Vagina (tissue), 2 donors: ENCODE data around the gene WDR82. TPM values are rescaled to one million over a fixed set of nuclear protein-coding genes. Genes with fewer than 3 reads are reported as not detected.

ENCODE experiments used
- DNase-seq, 2 donors: peaks; one replicate each; pipeline ENCODE4 v3.0.0-alpha.2; 2017; ENCODE audit errors: extremely low spot score in 2 of 2
- H3K27ac ChIP-seq: fragments of 200-600 bp; sonication (generic); one replicate; pipeline ENCODE4 v1.5.1; 2019
- H3K27me3 ChIP-seq: fragments of 200-600 bp; sonication (generic); one replicate; pipeline ENCODE4 v1.5.1; 2019
- H3K36me3 ChIP-seq, 2 donors: fragments of 200-600 bp; sonication (generic); one replicate each; pipeline ENCODE4 v1.5.1; 2017 to 2019
- H3K4me1 ChIP-seq: fragments of 200-600 bp; sonication (generic); one replicate; pipeline ENCODE4 v1.5.1; 2019
- H3K4me3 ChIP-seq, 2 donors: fragments of 200-600 bp; sonication (generic); 1 replicate in 1 of 2; 2 replicates in 1 of 2; pipeline ENCODE4 v1.5.1; 2016 to 2019
- H3K9me3 ChIP-seq: fragments of 200-600 bp; sonication (generic); one replicate; pipeline ENCODE4 v1.5.1; 2019
- POLR2A ChIP-seq, 2 donors: fragments of 450-650 bp; IDR thresholded peaks; one replicate each; pipeline ENCODE4 v1.6.1; 2017; ENCODE audit warnings: antibody characterized with exemption in 2 of 2, mild to moderate bottlenecking in 2 of 2, moderate library complexity in 2 of 2
- POLR2AphosphoS5 ChIP-seq, 2 donors: sonication (generic); formaldehyde crosslinking; IDR thresholded peaks; one replicate each; pipeline ENCODE4 v1.9.0; 2017; ENCODE audit warnings: antibody characterized with exemption in 2 of 2, mild to moderate bottlenecking in 2 of 2, low read depth in 1 of 2; ENCODE audit not compliant: insufficient read depth in 1 of 2
- intact Hi-C: fragments of 100-400 bp; cut with DNase I; formaldehyde crosslinking; loops from one replicate; pipeline ENCODE4 v1.15.1; 2023
- total RNA-seq: library from RNA; depleted of rRNA; stranded (reverse); fragments of >200 nt; gene quantifications from one replicate; pipeline ENCODE4 v1.2.3, GENCODE V29; 2016
- TF ChIP-seq, protein P1 (sequence below), 3 experiments: fragments of 450-650 bp in 2 of 3; fragments of 200-600 bp in 1 of 3; sonication (generic) in 1 of 3; IDR thresholded peaks; one replicate each; pipeline ENCODE4 v1.5.1; 2017 to 2019; ENCODE audit warnings: antibody characterized with exemption in 3 of 3, mild to moderate bottlenecking in 2 of 3, moderate library complexity in 2 of 3

WDR82 gene
- total RNA-seq, 1 donor from 2014 or later: 44.4 TPM

- TF ChIP-seq, protein P1, sequence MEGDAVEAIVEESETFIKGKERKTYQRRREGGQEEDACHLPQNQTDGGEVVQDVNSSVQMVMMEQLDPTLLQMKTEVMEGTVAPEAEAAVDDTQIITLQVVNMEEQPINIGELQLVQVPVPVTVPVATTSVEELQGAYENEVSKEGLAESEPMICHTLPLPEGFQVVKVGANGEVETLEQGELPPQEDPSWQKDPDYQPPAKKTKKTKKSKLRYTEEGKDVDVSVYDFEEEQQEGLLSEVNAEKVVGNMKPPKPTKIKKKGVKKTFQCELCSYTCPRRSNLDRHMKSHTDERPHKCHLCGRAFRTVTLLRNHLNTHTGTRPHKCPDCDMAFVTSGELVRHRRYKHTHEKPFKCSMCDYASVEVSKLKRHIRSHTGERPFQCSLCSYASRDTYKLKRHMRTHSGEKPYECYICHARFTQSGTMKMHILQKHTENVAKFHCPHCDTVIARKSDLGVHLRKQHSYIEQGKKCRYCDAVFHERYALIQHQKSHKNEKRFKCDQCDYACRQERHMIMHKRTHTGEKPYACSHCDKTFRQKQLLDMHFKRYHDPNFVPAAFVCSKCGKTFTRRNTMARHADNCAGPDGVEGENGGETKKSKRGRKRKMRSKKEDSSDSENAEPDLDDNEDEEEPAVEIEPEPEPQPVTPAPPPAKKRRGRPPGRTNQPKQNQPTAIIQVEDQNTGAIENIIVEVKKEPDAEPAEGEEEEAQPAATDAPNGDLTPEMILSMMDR (IDR thresholded peaks at IDR 0.05): no peak
- no peak for TF ChIP-seq POLR2AphosphoS5 (IDR thresholded peaks at IDR 0.05; ENCODE audit: insufficient read depth in 1 of 2, low read depth in 1 of 2)
- TF ChIP-seq POLR2A (IDR thresholded peaks at IDR 0.05): no peak
- Histone ChIP-seq H3K4me3 (no peak overlapping the region), H3K36me3 (peaks cover 0 to 36% of the 10 kb centered on the region in 2 donors), H3K9me3 (no peaks in the 10 kb centered on the region), H3K27me3 (no peaks in the 10 kb centered on the region), H3K27ac (no peak overlapping the region), H3K4me1 (peaks cover 1% of the 10 kb centered on the region)
- DNase-seq: no peak
- intact Hi-C loops: no loop called here
These were observed 52.1 kb downstream of the WDR82 start for GRCh38 chr3:52226229-52226817.

GRCh38 chr3:52225452-52226228 is 52.8 kb downstream of the WDR82 start, which contains the start of gene TLR9:
Gene TLR9, minus strand, starts transcription at chr3:52225645. Its CDS starts 116 bp downstream, at chr3:52225529.
- Histone ChIP-seq H3K36me3 (peaks cover 0 to 29% of the 10 kb centered on the region in 2 donors), H3K9me3 (no peaks in the 10 kb centered on the region), H3K4me3 (no peak within 1 kb of the TSS), H3K27me3 (no peaks in the 10 kb centered on the region), H3K4me1 (peaks cover 5% of the 10 kb centered on the region), H3K27ac (no peak within 1 kb of the TSS)
- DNase-seq: no peak
- TF ChIP-seq POLR2AphosphoS5 (IDR thresholded peaks at IDR 0.05; ENCODE audit: insufficient read depth in 1 of 2, low read depth in 1 of 2) (no peak), POLR2A (IDR thresholded peaks at IDR 0.05) (no peak)
- TF ChIP-seq, protein P1 (IDR thresholded peaks at IDR 0.05): no peak
- intact Hi-C loops: no loop called here

DNA sequence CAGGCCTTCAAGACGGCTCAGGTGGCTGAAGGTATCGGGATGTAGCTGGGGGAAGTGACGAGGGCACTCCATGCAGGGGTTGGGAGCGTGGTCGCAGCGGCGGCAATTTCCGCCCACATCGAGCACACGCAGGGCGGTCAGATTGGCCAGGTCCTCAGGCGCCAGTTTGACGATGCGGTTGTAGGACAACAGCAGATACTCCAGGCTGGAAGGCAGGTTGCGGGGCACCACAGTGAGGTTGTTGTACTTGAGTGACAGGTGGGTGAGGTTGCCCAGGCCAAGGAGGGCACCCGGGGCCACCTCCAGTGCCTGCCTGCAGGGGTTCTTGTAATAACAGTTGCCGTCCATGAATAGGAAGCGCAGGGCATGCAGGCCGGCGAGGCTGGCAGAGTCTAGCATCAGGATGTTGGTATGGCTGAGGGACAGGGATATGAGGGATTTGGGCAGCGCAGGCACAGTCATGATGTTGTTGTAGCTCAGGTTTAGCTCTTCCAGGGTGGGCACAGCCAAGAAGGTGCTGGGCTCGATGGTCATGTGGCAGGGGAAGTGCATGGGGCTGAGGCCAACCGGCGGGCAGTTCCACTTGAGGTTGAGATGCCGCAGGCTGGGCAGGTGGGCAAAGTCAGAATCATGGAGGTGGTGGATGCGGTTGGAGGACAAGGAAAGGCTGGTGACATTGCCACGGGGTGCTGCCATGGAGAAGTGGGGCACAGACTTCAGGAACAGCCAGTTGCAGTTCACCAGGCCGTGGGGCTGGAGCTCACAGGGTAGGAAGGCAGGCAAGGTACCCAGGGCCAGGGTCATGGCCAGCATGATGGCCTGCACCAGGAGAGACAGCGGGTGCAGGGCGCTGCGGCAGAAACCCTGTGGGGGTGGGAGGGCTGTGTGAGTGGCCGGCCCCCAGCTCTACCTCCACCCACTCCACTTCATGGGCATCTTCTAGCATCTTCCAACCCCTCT is 54.7 kb downstream of the WDR82 start:
- no peak for DNase-seq
- no peak for TF ChIP-seq POLR2A (IDR thresholded peaks at IDR 0.05)
- TF ChIP-seq, protein P1 (IDR thresholded peaks at IDR 0.05): no peak
- TF ChIP-seq POLR2AphosphoS5 (IDR thresholded peaks at IDR 0.05; ENCODE audit: insufficient read depth in 1 of 2, low read depth in 1 of 2): no peak
- intact Hi-C loops: loop anchor here (5.0 kb wide), 1 partner anchor 114 kb away; no protein-coding TSS in a partner anchor
- no peak overlapping the region for H3K27ac ChIP-seq
- H3K36me3 ChIP-seq: peaks cover 0 to 11% of the 10 kb centered on the region in 2 donors
- H3K9me3 ChIP-seq: no peaks in the 10 kb centered on the region
- H3K4me3 ChIP-seq: no peak overlapping the region
- no peaks in the 10 kb centered on the region for H3K27me3 ChIP-seq
- H3K4me1 ChIP-seq: peaks cover 19% of the 10 kb centered on the region

- intact Hi-C loops: loop anchor here (5.0 kb wide), 1 partner anchor 115 kb away; no protein-coding TSS in a partner anchor
- peaks cover 31% of the 10 kb centered on the region for H3K4me1 ChIP-seq
These were observed 55.9 kb downstream of the WDR82 start for GRCh38 chr3:52222319-52223221.

More at GRCh38 chr3:52222319-52223221, 55.9 kb downstream of the WDR82 start:
- Histone ChIP-seq H3K27ac (no peak overlapping the region), H3K4me3 (no peak overlapping the region), H3K36me3 (peaks cover 0 to 3% of the 10 kb centered on the region in 2 donors), H3K27me3 (no peaks in the 10 kb centered on the region), H3K9me3 (no peaks in the 10 kb centered on the region)
- DNase-seq: no peak
- TF ChIP-seq, protein P1 (IDR thresholded peaks at IDR 0.05): no peak
- TF ChIP-seq POLR2A (IDR thresholded peaks at IDR 0.05): no peak
- TF ChIP-seq POLR2AphosphoS5 (IDR thresholded peaks at IDR 0.05; ENCODE audit: insufficient read depth in 1 of 2, low read depth in 1 of 2): no peak
